ENCODE measurements around the gene FOXO1. TPM values are rescaled to one million over a fixed set of nuclear protein-coding genes. Genes with fewer than 3 reads are reported as not detected.
A peak's percentile ranks its signal among the peaks of the same experiment; 100 is the strongest.

The FOXO1 gene
- total RNA-seq, 2 donors from 2014 or later: 6.1 to 9.5 TPM

GRCh38 chr13:40537146-40537895 is 129.1 kb downstream of the FOXO1 start:
- no peaks in the 10 kb centered on the region for H3K4me1 Mint-ChIP-seq (ENCODE audit: low read depth in 2 of 2)
- H3K9me3 Mint-ChIP-seq: no peaks in the 10 kb centered on the region
- H3K4me3 Mint-ChIP-seq: no peak overlapping the region
- H3K27me3 Mint-ChIP-seq: no peaks in the 10 kb centered on the region
- no peak overlapping the region for H3K27ac Mint-ChIP-seq
- no peaks in the 10 kb centered on the region for H3K36me3 Mint-ChIP-seq
- DNase-seq (ENCODE audit: low spot score): no peak
- no peak for ATAC-seq

GRCh38 chr13:40536443-40537113 is 129.9 kb downstream of the FOXO1 start:
- DNase-seq (ENCODE audit: low spot score) (no peak), ATAC-seq (no peak)
- H3K27me3 Mint-ChIP-seq: no peaks in the 10 kb centered on the region
- H3K4me3 Mint-ChIP-seq: no peak overlapping the region
- H3K4me1 Mint-ChIP-seq (ENCODE audit: low read depth in 2 of 2): no peaks in the 10 kb centered on the region
- no peaks in the 10 kb centered on the region for H3K9me3 Mint-ChIP-seq
- no peaks in the 10 kb centered on the region for H3K36me3 Mint-ChIP-seq
- H3K27ac Mint-ChIP-seq: no peak overlapping the region

DNA sequence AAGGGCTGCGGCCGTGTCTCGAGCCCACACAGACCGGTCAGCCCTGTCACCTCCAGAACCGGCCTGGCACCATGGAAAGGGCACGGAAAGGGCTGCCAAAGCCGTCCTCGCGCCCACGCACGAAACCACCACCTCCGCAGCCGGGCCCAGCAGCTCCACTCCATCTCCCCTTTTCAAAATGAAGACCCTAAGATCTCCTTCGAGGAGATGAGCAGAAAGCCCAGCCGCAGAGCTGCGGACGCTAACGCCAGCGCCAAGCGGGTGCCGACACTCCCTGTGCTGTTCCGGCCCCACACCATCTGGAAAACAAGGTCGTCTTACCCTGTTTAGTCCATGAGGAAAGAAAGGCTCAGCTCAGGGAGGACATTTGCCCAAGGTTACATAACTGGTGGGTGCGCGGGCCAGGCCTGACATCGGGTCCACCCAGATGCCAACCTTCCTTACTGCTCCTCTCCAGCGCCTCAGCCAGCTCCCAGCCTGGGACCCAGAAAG is 131.1 kb downstream of the FOXO1 start:
- Mint-ChIP-seq H3K4me3 (no peak overlapping the region), H3K27ac (no peak overlapping the region), H3K36me3 (no peaks in the 10 kb centered on the region), H3K27me3 (no peaks in the 10 kb centered on the region), H3K4me1 (ENCODE audit: low read depth in 2 of 2) (no peaks in the 10 kb centered on the region), H3K9me3 (no peaks in the 10 kb centered on the region)
- DNase-seq (ENCODE audit: low spot score): no peak
- no peak for ATAC-seq

- Mint-ChIP-seq H3K36me3 (no peaks in the 10 kb centered on the region), H3K27ac (no peak overlapping the region), H3K4me1 (ENCODE audit: low read depth in 2 of 2) (no peaks in the 10 kb centered on the region), H3K27me3 (no peaks in the 10 kb centered on the region), H3K9me3 (no peaks in the 10 kb centered on the region), H3K4me3 (no peak overlapping the region)
- ATAC-seq (no peak), DNase-seq (ENCODE audit: low spot score) (no peak)
Observed at GRCh38 chr13:40534456-40534855, 132.0 kb downstream of the FOXO1 start.

DNA sequence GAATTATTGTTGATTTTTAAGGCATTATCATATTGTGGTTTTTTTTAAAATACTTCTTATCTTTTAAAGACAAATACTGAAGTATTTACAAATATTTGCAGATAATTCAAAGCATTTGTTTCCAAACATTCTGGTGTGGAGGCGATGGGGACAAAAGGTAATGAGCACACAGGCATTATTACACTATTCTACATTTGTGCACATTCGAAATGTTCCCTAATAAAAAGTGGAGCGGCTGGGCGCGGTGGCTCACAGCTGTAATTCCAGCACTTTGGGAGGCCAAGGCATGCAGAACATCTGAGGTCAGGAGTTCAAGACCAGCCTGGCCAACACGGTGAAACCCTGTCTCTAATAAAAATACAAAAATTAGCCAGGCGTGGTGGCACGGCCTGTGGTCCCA is 133.4 kb downstream of the FOXO1 start:
- DNase-seq (ENCODE audit: low spot score) (no peak), ATAC-seq (no peak)
- no peaks in the 10 kb centered on the region for H3K9me3 Mint-ChIP-seq
- H3K4me1 Mint-ChIP-seq (ENCODE audit: low read depth in 2 of 2): no peaks in the 10 kb centered on the region
- H3K4me3 Mint-ChIP-seq: no peak overlapping the region
- peaks cover under 1% of the 10 kb centered on the region for H3K36me3 Mint-ChIP-seq
- no peaks in the 10 kb centered on the region for H3K27me3 Mint-ChIP-seq
- H3K27ac Mint-ChIP-seq: no peak overlapping the region

DNA sequence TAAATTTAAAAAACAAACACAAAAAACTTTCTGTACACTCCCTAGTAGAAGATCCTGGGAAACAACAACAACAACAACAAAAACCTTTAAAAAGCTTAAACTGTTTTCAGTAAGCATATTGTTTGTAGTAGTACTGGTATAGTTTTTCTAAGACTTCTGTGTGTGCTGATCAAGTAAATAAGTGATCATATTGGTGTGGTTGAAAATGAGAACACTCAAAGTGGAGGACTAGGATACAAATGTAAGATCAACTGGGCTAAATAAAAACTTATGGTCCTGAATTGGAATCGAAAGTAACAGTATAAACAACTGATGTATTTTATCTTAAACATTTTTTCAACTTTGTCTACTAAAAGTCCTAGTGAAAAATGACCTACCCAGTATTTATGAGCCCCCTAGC is 135.5 kb downstream of the FOXO1 start:
- ATAC-seq (no peak), DNase-seq (ENCODE audit: low spot score) (no peak)
- H3K9me3 Mint-ChIP-seq: no peaks in the 10 kb centered on the region
- H3K27me3 Mint-ChIP-seq: no peaks in the 10 kb centered on the region
- no peaks in the 10 kb centered on the region for H3K4me1 Mint-ChIP-seq (ENCODE audit: low read depth in 2 of 2)
- no peak overlapping the region for H3K4me3 Mint-ChIP-seq
- no peak overlapping the region for H3K27ac Mint-ChIP-seq
- H3K36me3 Mint-ChIP-seq: peaks cover 7% of the 10 kb centered on the region

DNA sequence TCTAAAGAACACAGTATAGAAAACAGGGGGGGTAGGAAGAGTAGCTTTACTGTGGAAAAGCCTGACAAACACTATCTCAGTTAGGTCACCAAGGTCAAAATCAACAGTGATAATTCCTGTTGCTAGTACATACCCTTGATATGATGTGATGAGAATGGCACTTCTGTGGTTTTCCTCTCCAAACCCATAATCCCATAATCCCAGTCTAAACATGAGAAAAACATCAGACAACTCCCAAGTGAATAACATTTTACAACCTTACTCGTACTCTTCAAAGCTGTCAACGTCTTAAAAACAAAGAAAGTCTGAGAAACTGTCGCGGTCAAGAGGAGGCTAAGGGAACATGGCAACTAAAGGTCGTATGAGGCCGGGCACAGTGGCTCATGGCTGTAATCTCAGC is 137.6 kb downstream of the FOXO1 start:
- no peaks in the 10 kb centered on the region for H3K9me3 Mint-ChIP-seq
- H3K4me3 Mint-ChIP-seq: no peak overlapping the region
- ATAC-seq: no peak
- peaks cover 7% of the 10 kb centered on the region for H3K36me3 Mint-ChIP-seq
- DNase-seq (ENCODE audit: low spot score): no peak
- H3K27me3 Mint-ChIP-seq: no peaks in the 10 kb centered on the region
- H3K4me1 Mint-ChIP-seq (ENCODE audit: low read depth in 2 of 2): no peaks in the 10 kb centered on the region
- no peak overlapping the region for H3K27ac Mint-ChIP-seq

GRCh38 chr13:40527914-40528313 is 138.5 kb downstream of the FOXO1 start:
- Mint-ChIP-seq H3K4me3 (no peak overlapping the region), H3K4me1 (ENCODE audit: low read depth in 2 of 2) (no peaks in the 10 kb centered on the region), H3K27ac (no peak overlapping the region), H3K36me3 (peaks cover 7% of the 10 kb centered on the region), H3K9me3 (no peaks in the 10 kb centered on the region), H3K27me3 (no peaks in the 10 kb centered on the region)
- DNase-seq (ENCODE audit: low spot score) (no peak), ATAC-seq (no peak)

- DNase-seq (ENCODE audit: low spot score) (no peak), ATAC-seq (no peak)
- Mint-ChIP-seq H3K27me3 (no peaks in the 10 kb centered on the region), H3K9me3 (no peaks in the 10 kb centered on the region), H3K4me3 (no peak overlapping the region), H3K36me3 (no peaks in the 10 kb centered on the region), H3K4me1 (ENCODE audit: low read depth in 2 of 2) (peaks cover 14 to 19% of the 10 kb centered on the region in 2 donors), H3K27ac (no peak overlapping the region)
Observed at GRCh38 chr13:40522282-40522681, 144.2 kb downstream of the FOXO1 start.

- Mint-ChIP-seq H3K4me1 (ENCODE audit: low read depth in 2 of 2) (peaks cover 14 to 19% of the 10 kb centered on the region in 2 donors), H3K27ac (no peak overlapping the region), H3K4me3 (no peak overlapping the region), H3K9me3 (no peaks in the 10 kb centered on the region), H3K36me3 (no peaks in the 10 kb centered on the region), H3K27me3 (no peaks in the 10 kb centered on the region)
- no peak for ATAC-seq
- no peak for DNase-seq (ENCODE audit: low spot score)
Observed at GRCh38 chr13:40520916-40521315, 145.5 kb downstream of the FOXO1 start.

GRCh38 chr13:40519637-40520036 is 146.8 kb downstream of the FOXO1 start:
- Mint-ChIP-seq H3K27me3 (no peaks in the 10 kb centered on the region), H3K36me3 (no peaks in the 10 kb centered on the region), H3K4me1 (ENCODE audit: low read depth in 2 of 2) (peaks cover 17 to 19% of the 10 kb centered on the region in 2 donors), H3K4me3 (no peak overlapping the region), H3K9me3 (no peaks in the 10 kb centered on the region), H3K27ac (no peak overlapping the region)
- no peak for DNase-seq (ENCODE audit: low spot score)
- ATAC-seq: no peak

GRCh38 chr13:40518481-40518882 is 148.0 kb downstream of the FOXO1 start:
- Mint-ChIP-seq H3K27ac (peak overlapping the region in 1 of 2 donors; percentile 12), H3K9me3 (no peaks in the 10 kb centered on the region), H3K36me3 (no peaks in the 10 kb centered on the region), H3K4me1 (ENCODE audit: low read depth in 2 of 2) (peaks cover 17 to 19% of the 10 kb centered on the region in 2 donors), H3K27me3 (no peaks in the 10 kb centered on the region), H3K4me3 (peak overlapping the region; percentile 46)
- no peak for DNase-seq (ENCODE audit: low spot score)
- peak; percentile 81 to 82 for ATAC-seq

- Mint-ChIP-seq H3K4me1 (ENCODE audit: low read depth in 2 of 2) (peaks cover 17 to 19% of the 10 kb centered on the region in 2 donors), H3K36me3 (no peaks in the 10 kb centered on the region), H3K27ac (peak overlapping the region in 1 of 2 donors; percentile 12), H3K27me3 (no peaks in the 10 kb centered on the region), H3K9me3 (no peaks in the 10 kb centered on the region), H3K4me3 (peak overlapping the region; percentile 46)
- DNase-seq (ENCODE audit: low spot score) (no peak), ATAC-seq (peak; percentile 34 to 48)
Observed at GRCh38 chr13:40517486-40518480, 148.7 kb downstream of the FOXO1 start.

Measured in natural killer cell treated with Interleukin-12 subunit alpha and Interleukin-12 subunit beta and Interleukin-15 and Interleukin-18, amount 100 ng/mL, for 72 hours (primary cell).